HepG2 (cell line): ENCODE measurements around the gene C16orf54. TPM values are rescaled to one million over a fixed set of nuclear protein-coding genes. Genes with fewer than 3 reads are reported as not detected.

Experiments
- ADNP ChIP-seq: sonication (generic); formaldehyde crosslinking; IDR thresholded peaks from 2 replicates; pipeline ENCODE4 v1.4.0; 2020; ENCODE audit warnings: missing genetic modification reagents
- BCL6 ChIP-seq: IDR thresholded peaks from 2 replicates; pipeline ENCODE4 v1.6.1; 2016; ENCODE audit warnings: missing genetic modification reagents, missing compliant biosample characterization
- KMT2B ChIP-seq: IDR thresholded peaks from 2 replicates; pipeline ENCODE4 v1.6.1; 2016; ENCODE audit warnings: missing genetic modification reagents, missing compliant biosample characterization
- MATR3 ChIP-seq: sonication (generic); formaldehyde crosslinking; IDR thresholded peaks from 2 replicates; pipeline ENCODE4 v1.4.0; 2020; ENCODE audit warnings: missing genetic modification reagents
- MED8 ChIP-seq: sonication (generic); formaldehyde crosslinking; IDR thresholded peaks from 2 replicates; pipeline ENCODE4 v1.8.1; 2023; ENCODE audit warnings: mild to moderate bottlenecking, missing genetic modification reagents; ENCODE audit not compliant: insufficient replicate concordance
- NCOA1 ChIP-seq: sonication (generic); formaldehyde crosslinking; IDR thresholded peaks from 2 replicates; pipeline ENCODE4 v1.9.0; 2021; ENCODE audit warnings: missing genetic modification reagents
- NCOA2 ChIP-seq: sonication (generic); formaldehyde crosslinking; IDR thresholded peaks from 2 replicates; pipeline ENCODE4 v1.8.0; 2022; ENCODE audit warnings: inconsistent platforms
- RCOR2 ChIP-seq: IDR thresholded peaks from 2 replicates; pipeline ENCODE4 v1.6.1; 2016; ENCODE audit warnings: missing biosample characterization, missing genetic modification reagents
- REPIN1 ChIP-seq: sonication (generic); formaldehyde crosslinking; IDR thresholded peaks from 2 replicates; pipeline ENCODE4 v1.8.0; 2022; ENCODE audit warnings: missing genetic modification reagents, low read depth, mild to moderate bottlenecking, borderline replicate concordance
- RFXAP ChIP-seq: sonication (generic); formaldehyde crosslinking; IDR thresholded peaks from 2 replicates; pipeline ENCODE4 v1.4.0; 2020; ENCODE audit warnings: missing genetic modification reagents, borderline replicate concordance
- SUZ12 ChIP-seq: fragments of 150-350 bp; IDR thresholded peaks from 2 replicates; pipeline ENCODE4 v1.6.1; 2014; ENCODE audit warnings: low read depth, low read length
- ZFY ChIP-seq: sonication (generic); formaldehyde crosslinking; IDR thresholded peaks from 2 replicates; pipeline ENCODE4 v1.4.0; 2020; ENCODE audit warnings: missing genetic modification reagents
- ZNF441 ChIP-seq: sonication (generic); formaldehyde crosslinking; IDR thresholded peaks from 2 replicates; pipeline ENCODE4 v1.7.0; 2021; ENCODE audit warnings: missing genetic modification reagents, borderline replicate concordance
- ZNF556 ChIP-seq: sonication (generic); formaldehyde crosslinking; IDR thresholded peaks from 2 replicates; pipeline ENCODE4 v1.4.0; 2020; ENCODE audit warnings: mild to moderate bottlenecking, missing genetic modification reagents, borderline replicate concordance
- ZNF563 ChIP-seq: sonication (generic); formaldehyde crosslinking; IDR thresholded peaks from 2 replicates; pipeline ENCODE4 v1.8.0; 2022; ENCODE audit warnings: mild to moderate bottlenecking, moderate library complexity, missing genetic modification reagents
- ZNF670 ChIP-seq: sonication (generic); formaldehyde crosslinking; IDR thresholded peaks from 2 replicates; pipeline ENCODE4 v1.8.0; 2022; ENCODE audit warnings: mild to moderate bottlenecking, missing genetic modification reagents, borderline replicate concordance
- polyA plus RNA-seq, 8 experiments: library from polyadenylated mRNA; depleted of rRNA in 3 of 8; stranded (reverse) in 7 of 8; unstranded in 1 of 8; fragments of >200 nt; fragmentation: Illumina TruSeq in 4 of 8; extraction: Trizol in 4 of 8; gene quantifications; 2 replicates each; pipeline versions ENCODE4 v1.2.1 to v1.2.3, GENCODE V29; 2011 to 2016; ENCODE audit warnings: low read depth in 4 of 8, missing spikeins in 1 of 8, mixed read lengths in 1 of 8; ENCODE audit not compliant: insufficient read depth in 1 of 8
- total RNA-seq, 5 experiments: library from RNA; depleted of rRNA; stranded (reverse); fragments of >200 nt; fragmentation: Illumina TruSeq; extraction: Trizol; gene quantifications; 2 replicates each; pipeline ENCODE4 v1.2.3, GENCODE V29; 2016; ENCODE audit warnings: low read depth in 1 of 5
- TF ChIP-seq, protein P1 (sequence below): sonication (generic); formaldehyde crosslinking; IDR thresholded peaks from 2 replicates; pipeline ENCODE4 v1.4.0; 2020; ENCODE audit warnings: missing genetic modification reagents, borderline replicate concordance
- TF ChIP-seq, protein P2 (sequence below): sonication (generic); formaldehyde crosslinking; IDR thresholded peaks from 2 replicates; pipeline ENCODE4 v1.8.1; 2022; ENCODE audit warnings: low read depth, mild to moderate bottlenecking, missing genetic modification reagents
- TF ChIP-seq, protein P3 (sequence below): sonication (generic); formaldehyde crosslinking; IDR thresholded peaks from 2 replicates; pipeline ENCODE4 v1.4.0; 2020; ENCODE audit warnings: missing genetic modification reagents
- TF ChIP-seq, protein P4 (sequence below): sonication (generic); formaldehyde crosslinking; IDR thresholded peaks from 2 replicates; pipeline ENCODE4 v1.4.0; 2020; ENCODE audit warnings: missing genetic modification reagents, borderline replicate concordance
- TF ChIP-seq, protein P5 (sequence below): sonication (generic); formaldehyde crosslinking; IDR thresholded peaks from 2 replicates; pipeline ENCODE4 v1.8.1; 2023; ENCODE audit warnings: mild to moderate bottlenecking, missing genetic modification reagents, borderline replicate concordance

The C16orf54 gene
- total and polyA plus RNA-seq, 2 of the 13 experiments (the other 11 are each of a cell fraction or from before 2014, with no cell fraction given): not detected

- TF ChIP-seq, protein P1, sequence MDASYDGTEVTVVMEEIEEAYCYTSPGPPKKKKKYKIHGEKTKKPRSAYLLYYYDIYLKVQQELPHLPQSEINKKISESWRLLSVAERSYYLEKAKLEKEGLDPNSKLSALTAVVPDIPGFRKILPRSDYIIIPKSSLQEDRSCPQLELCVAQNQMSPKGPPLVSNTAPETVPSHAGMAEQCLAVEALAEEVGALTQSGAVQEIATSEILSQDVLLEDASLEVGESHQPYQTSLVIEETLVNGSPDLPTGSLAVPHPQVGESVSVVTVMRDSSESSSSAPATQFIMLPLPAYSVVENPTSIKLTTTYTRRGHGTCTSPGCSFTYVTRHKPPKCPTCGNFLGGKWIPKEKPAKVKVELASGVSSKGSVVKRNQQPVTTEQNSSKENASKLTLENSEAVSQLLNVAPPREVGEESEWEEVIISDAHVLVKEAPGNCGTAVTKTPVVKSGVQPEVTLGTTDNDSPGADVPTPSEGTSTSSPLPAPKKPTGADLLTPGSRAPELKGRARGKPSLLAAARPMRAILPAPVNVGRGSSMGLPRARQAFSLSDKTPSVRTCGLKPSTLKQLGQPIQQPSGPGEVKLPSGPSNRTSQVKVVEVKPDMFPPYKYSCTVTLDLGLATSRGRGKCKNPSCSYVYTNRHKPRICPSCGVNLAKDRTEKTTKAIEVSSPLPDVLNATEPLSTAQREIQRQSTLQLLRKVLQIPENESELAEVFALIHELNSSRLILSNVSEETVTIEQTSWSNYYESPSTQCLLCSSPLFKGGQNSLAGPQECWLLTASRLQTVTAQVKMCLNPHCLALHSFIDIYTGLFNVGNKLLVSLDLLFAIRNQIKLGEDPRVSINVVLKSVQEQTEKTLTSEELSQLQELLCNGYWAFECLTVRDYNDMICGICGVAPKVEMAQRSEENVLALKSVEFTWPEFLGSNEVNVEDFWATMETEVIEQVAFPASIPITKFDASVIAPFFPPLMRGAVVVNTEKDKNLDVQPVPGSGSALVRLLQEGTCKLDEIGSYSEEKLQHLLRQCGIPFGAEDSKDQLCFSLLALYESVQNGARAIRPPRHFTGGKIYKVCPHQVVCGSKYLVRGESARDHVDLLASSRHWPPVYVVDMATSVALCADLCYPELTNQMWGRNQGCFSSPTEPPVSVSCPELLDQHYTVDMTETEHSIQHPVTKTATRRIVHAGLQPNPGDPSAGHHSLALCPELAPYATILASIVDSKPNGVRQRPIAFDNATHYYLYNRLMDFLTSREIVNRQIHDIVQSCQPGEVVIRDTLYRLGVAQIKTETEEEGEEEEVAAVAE (CRISPR knock-in tag): no peak
- TF ChIP-seq ADNP (CRISPR knock-in tag) (peak; percentile 71), REPIN1 (CRISPR knock-in tag) (peak; percentile 60; the same call in 1 of the 2 replicates), MED8 (no peak), NCOA2 (CRISPR knock-in tag) (peak; percentile 60; the same call in 1 of the 2 replicates), ZNF441 (CRISPR knock-in tag) (0 out of 2 replicates have a peak, but pooled peaks have one; percentile 47), RCOR2 (CRISPR knock-in tag) (peak; percentile 80), ZNF670 (CRISPR knock-in tag) (no peak), BCL6 (CRISPR knock-in tag) (peak; percentile 57), RFXAP (peak; percentile 16; the same call in 1 of the 2 replicates), NCOA1 (CRISPR knock-in tag) (0 out of 2 replicates have a peak, but pooled peaks have one; percentile 56), MATR3 (CRISPR knock-in tag) (no peak), ZFY (peak; percentile 65), ZNF563 (CRISPR knock-in tag) (peak; percentile 37; the same call in 1 of the 2 replicates), KMT2B (CRISPR knock-in tag) (no peak), ZNF556 (CRISPR knock-in tag) (peak; percentile 70; the same call in 1 of the 2 replicates), SUZ12 (no peak)
- TF ChIP-seq, protein P2, sequence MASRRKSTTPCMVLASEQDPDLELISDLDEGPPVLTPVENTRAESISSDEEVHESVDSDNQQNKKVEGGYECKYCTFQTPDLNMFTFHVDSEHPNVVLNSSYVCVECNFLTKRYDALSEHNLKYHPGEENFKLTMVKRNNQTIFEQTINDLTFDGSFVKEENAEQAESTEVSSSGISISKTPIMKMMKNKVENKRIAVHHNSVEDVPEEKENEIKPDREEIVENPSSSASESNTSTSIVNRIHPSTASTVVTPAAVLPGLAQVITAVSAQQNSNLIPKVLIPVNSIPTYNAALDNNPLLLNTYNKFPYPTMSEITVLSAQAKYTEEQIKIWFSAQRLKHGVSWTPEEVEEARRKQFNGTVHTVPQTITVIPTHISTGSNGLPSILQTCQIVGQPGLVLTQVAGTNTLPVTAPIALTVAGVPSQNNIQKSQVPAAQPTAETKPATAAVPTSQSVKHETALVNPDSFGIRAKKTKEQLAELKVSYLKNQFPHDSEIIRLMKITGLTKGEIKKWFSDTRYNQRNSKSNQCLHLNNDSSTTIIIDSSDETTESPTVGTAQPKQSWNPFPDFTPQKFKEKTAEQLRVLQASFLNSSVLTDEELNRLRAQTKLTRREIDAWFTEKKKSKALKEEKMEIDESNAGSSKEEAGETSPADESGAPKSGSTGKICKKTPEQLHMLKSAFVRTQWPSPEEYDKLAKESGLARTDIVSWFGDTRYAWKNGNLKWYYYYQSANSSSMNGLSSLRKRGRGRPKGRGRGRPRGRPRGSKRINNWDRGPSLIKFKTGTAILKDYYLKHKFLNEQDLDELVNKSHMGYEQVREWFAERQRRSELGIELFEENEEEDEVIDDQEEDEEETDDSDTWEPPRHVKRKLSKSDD (CRISPR knock-in tag): no peak
- TF ChIP-seq, protein P3, sequence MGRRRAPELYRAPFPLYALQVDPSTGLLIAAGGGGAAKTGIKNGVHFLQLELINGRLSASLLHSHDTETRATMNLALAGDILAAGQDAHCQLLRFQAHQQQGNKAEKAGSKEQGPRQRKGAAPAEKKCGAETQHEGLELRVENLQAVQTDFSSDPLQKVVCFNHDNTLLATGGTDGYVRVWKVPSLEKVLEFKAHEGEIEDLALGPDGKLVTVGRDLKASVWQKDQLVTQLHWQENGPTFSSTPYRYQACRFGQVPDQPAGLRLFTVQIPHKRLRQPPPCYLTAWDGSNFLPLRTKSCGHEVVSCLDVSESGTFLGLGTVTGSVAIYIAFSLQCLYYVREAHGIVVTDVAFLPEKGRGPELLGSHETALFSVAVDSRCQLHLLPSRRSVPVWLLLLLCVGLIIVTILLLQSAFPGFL (CRISPR knock-in tag): no peak
- TF ChIP-seq, protein P4, sequence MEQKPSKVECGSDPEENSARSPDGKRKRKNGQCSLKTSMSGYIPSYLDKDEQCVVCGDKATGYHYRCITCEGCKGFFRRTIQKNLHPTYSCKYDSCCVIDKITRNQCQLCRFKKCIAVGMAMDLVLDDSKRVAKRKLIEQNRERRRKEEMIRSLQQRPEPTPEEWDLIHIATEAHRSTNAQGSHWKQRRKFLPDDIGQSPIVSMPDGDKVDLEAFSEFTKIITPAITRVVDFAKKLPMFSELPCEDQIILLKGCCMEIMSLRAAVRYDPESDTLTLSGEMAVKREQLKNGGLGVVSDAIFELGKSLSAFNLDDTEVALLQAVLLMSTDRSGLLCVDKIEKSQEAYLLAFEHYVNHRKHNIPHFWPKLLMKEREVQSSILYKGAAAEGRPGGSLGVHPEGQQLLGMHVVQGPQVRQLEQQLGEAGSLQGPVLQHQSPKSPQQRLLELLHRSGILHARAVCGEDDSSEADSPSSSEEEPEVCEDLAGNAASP: peak; percentile 83
- TF ChIP-seq, protein P5, sequence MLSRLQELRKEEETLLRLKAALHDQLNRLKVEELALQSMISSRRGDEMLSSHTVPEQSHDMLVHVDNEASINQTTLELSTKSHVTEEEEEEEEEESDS (CRISPR knock-in tag): no peak
Observed at GRCh38 chr16:29757950-29758466, 12.2 kb upstream of the C16orf54 start (continued).
